Hematopoietic multipotent progenitor cell treated with erythropoietin and hydrocortisone succinate and interleukin-3 and kit ligand, for 15 days (in vitro differentiated cells): ENCODE results near the gene IFFO2.

ENCODE experiments used
- DNase-seq: peaks from one replicate; pipeline ENCODE4 v3.0.0-alpha.2; 2015; ENCODE audit warnings: low spot score

Gene IFFO2

DNA sequence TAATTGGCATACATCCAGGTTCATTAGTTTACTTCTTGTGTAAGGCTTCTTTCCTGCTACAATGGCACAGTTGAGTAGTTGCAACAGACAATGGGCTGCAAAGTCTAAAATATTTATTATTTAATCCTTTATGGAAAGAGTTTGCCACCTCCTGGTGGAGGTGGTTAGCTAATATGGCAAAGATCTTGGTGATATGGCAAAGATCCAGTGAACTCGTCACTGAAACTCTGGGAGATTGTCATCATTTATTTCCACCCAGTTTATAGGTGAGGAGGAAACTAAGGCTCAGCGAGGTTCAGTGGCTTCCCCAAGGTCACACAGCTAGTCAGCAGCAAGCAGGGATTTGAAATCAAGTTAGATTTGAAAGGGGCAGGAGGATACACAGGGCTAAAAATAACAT is 16.1 kb upstream of the IFFO2 start:
- no peak for DNase-seq

DNA sequence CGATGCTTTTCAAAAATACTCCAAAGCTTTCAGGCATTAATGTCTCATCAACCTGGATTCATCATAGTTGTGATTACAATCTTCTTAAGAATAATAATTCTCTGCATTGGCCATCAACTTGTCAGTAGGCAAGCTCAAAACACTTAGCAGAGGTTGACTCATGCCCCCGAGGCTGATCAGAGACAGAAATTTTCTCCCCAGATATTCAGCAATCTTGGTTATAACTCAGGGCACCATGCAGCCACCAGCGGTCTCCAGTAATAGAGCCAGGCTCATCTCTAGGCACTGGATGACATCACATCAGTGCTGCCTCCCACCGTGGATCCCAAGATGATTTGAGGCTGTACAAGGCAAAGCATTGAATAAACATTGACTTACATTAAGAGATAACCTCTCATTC is 14.3 kb upstream of the IFFO2 start:
- DNase-seq = no peak

DNA sequence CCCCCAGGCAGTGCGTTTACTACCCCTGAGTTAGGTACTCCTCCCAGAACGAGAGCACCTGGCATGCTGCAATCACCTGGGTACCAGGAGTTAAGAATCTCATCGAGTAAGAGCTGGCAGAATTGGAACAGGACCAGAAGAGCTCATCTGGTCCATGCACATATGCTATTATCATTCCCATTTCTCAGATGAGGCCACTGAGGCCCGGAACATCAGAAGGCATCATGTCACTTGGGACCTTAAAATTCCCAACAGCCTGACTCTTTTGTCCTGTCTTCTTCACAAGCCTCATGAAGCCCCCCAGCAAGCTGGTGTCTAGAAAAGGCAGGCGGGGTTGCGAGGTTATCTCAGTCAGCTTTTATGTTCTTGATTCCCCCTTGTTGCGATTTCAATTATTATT is 13.9 kb upstream of the IFFO2 start:
- no peak for DNase-seq

DNA sequence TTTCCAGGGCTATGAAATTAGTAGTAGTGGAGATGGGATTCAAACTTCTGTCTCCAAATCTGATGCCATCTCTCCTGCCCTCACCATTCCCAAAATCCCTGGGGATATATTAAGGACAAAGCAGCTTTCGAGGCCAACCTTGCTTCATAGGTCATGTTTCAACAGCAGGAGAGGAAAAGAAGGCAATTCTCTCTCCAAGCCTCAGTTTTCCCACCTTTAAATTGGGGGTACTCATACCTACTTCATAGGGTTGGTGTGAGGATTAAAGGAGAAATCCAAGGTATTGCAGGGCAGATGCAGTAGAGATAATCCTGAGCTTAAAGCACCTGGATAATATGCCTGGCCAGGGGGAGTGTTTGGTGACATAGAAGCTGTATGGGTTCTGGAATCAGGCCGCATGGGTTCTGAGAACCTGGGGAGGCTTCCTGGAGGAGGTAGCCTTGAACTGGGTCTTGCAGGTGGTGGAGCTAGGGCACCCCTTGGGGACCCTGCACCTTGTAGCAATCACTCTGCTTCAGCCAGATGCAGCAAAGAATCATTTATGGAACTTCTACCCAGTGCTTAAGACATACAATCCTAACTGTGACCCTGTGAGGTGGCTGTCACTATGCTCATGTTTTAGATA is 10.7 kb upstream of the IFFO2 start:
- DNase-seq = no peak

DNA sequence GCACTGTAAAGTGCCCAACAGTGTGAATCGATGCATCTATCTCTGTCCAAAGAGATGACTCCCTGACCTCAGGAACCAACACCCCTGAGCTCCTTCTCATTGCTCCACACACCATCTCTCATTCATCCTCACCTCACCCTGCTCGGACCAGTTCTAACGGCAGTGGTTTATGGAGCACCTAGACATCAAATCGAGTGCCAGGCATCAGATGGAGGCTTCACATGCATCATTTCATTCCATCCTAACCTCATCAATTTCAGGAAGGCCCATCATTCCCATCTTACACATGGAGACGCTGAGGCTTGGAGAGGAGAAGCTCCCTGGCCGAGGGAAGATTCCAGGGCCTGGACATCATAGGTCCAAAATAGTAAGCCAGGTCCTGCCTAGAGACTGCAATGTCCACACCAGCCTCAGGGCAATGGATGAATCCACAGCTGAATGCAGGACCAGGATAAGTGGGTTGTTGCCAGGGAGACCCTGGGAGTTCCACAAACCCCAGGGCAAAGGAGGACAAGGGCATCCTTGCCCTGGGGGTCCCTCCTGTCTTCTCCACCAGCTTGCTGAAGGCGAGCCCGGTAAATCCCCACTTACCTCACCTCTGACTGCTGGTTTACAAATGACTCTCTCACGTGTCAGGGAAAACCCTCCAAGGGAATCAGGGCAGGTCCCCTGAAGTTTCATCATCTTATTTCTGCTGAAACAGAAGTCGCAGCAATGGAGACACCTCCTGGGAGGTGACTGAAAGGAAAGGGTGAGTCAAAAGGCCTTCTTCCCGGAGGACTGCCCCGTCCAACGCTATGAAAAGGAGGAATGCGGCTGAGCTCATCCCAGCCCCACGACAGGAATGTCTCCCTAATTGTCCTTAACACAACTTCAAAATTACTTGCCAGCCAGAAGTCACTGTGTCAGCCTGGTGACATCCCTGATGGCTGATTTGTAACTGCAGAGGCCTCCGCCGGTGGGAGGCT is 9.0 kb upstream of the IFFO2 start:
- DNase-seq = no peak

DNA sequence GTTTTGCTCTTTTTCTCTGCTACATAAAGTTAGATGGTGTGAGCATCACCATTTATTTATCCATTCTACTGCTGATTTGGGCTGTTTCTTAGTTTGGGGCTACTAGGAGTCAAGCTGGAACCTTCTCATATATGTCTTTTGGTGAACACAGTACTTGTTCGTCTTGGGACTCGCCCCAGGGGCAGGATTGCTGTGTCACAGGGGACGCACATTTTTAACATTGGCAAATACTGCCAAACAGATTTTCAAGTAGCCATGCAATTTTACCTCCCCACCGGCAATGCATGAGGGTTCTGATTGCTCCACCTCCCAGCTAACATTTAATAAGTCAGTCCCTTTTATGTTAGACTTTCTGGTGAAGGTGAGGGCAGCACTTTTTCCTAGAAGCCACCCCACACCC is 7.5 kb upstream of the IFFO2 start:
- DNase-seq = no peak

DNA sequence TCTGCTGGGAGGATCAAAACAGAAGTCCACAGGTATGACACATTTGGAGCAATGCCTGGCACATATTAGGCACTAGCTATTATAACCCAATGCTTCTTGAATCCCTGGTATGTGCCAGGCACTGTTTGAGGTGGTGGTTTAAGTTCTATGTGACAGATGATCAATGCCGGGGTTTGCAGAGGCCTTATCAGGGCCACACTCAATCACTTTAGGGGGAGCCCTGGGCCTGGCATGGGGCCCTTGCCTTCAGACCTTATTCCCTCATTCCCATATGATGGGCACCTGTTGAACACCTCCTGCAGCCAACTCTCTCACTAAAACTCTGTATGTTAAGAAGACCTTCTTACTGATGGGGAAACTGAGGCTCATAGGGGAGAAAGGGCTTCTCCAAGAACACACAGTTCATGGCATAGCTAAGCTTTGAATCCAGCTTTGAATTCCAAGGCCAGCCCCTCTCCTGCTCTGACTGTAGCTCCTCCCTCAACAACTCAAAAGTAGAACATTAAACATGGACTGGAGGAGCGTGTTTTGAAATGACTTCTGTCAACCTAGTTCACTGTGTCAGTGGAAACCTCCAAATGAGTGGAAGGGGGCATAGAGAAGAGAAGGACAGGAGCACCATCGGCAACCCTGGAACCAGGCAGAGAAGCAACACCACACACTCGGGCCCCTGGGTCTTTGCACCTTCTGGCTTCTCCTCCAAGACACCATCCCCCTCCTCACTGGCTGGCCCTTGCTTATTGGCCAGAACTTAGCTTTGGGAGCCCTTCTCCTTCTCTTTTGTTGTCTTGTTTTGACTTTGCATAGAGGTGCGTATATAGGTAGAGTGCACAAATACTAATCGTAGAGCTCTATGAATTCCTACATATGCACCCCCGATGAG is 6.6 kb upstream of the IFFO2 start:
- no peak for DNase-seq

DNA sequence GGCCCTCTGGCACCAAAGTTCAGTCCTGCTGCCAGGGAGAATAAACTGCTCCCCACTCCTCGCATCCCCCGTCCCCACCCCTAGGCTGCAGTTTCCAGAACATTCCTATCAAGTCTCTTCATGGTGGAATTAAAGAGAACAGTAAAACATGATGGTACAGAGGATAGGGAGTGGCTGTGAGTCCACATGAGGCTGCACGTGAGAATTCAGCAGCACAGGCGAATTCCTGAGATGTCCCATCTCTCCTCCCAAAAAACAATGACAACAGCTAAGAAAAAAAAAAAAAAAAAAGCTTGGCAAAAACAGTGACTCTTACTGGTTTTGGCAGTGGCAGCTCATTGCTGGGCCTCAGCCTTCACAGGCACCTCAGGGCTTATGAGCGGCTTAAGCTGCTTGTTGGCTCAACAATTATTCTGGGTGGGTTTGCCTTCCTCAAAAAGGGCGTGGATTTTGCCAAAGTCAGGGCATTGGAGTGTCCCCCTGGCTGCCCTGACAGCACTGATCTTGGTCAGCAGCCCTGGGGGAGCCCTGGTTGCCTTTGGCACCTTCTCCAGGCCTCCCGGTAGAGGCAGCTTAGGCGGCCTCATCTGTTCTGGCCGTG is 5.7 kb upstream of the IFFO2 start:
- no peak for DNase-seq

DNA sequence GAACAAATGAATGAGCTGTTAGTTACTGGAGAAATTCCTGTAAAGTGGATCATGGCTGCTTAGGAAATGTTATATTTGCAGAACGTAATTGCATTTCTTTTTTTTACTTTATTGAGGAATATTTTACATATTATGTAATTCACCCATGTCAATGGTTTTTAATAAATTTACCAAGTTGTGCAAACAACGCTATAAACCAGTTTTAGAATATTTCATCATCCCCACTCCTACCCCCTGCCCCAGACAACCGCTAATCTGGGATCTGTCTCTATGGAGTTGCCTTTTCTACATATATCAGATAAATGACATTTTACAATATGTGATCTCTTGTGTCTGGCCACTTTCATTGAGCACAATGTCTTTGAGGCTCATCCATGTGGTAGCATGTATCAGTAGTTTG is 4.3 kb upstream of the IFFO2 start:
- DNase-seq = no peak

DNA sequence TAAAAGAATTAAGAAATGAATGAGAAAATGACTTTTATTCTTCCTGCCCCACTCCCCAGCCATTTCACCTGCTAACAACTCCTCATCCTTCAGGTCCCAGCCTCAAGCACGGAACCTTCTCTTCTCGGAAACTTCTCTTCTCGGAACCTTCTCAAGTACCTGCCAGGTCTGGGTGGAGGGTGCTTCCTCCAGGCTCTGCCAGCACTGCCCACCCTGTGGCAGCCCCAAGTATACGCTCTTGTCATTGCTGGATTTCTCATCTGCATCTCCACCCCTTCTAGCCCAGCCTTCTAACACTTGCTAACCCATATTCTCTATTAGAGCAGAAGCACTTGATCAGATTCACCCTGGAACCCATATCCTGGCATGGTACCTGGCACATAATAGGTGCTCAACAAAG is 3.9 kb upstream of the IFFO2 start:
- DNase-seq = no peak

DNA sequence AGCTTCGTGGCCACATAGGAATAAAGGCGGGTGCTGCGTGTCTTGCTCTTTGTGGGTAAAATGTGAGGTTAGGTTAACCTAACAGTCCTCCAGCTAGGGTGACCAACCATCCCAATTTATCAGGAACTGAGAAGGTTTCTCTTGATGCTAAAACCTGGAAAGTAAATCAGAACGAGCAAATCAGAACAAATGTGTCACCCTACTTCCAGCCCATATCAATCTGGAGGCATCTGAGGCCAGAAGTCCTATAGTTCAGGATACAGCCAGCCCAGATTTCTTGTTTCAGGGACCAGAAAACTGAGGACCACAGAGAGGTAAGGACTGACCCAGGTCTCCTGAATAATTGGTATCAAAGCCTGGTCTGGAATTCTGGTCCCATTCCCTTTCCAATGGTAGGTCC is 3.1 kb upstream of the IFFO2 start:
- DNase-seq = no peak

DNA sequence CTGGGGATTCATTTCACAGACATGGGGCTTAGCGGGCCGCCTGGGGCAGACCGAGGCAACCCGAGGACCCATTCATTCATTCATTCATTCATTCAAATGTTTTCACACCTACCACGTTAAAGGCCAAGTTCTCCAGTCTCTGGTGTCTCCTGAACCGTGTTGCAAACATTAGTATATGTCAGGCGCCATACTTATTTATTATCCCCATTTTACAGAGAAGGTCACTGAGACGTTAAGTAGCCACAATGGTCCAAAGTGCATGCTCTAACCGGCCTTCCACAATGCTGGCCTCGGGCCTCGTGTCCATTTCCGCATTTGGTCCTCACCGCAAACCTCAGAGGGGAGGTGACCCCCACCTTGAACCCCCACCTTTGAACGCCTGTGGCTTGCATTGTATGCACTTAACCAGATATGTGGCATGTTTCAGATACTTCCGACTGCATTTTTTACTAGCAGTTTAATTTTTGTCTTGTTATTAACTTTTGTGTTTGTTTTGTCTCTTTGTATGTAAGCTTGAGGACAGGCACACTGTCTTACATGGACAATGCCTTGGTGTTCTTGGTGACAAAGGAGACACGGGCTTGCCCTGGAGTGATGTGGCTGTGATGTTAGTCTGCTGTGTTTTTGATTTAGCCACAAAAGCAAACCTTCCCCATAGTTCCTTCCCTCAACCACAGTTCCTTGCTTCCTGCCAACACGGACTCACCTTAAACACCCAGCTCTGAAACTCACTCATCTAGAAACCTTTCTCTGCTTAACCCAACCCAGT is 1.2 kb upstream of the IFFO2 start:
- no peak for DNase-seq

DNA sequence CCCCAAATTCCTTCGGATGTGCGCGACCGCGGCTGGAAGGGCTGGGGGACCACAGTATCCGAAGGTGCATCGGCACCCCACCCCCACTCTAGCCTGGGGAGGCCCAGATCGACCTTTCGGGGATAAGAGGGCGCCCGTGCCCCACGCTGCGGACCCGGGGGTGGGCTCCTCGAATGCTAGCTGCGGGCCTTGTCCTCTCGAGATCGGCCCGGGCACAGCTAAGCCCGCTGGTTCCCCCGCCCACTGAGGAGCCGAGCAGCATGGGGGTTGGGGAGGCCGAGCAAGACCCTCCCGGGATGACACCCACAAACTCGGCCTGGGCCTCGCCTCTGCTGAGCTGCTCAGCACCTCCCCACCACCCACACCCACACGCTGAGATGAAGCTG is 653 bp upstream of the IFFO2 start:
- DNase-seq = no peak

DNA sequence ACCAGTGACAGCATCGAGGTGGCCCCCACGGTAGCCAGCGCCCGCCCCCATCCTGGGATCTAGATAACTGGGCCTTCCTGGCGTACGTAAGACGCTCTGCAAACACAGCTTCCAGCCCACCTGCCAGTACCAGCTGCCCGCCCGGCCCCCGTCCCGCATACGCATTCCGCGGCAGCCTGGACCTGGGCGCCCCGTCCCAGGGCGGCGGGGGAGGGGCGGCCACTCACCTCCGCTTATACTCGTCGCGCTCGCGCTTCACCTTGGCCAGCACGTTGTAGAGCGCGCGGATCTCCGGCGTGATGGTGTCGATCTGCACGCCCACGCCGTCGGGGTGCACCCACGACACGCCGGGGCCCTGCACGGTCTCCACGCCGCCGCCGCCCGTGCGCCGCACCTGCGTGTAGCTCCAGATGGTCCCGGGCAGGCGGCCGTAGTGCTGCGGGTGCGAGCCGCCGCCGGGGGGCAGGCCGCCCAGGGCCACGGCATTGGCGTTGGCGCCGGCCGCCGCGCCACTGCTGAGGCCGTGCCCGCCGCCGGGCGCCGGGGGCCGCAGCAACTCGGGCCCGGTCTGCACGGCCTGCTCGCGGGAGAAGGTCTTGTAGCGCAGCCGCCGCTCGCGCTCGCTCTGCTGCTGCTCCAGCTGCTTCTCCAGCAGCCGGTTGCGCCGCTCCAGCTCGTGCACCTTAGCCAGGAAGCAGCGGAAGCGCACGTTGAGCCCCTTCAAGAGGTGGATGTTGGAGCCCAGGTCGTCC is 859 bp downstream of the IFFO2 start:
- DNase-seq = no peak

DNA sequence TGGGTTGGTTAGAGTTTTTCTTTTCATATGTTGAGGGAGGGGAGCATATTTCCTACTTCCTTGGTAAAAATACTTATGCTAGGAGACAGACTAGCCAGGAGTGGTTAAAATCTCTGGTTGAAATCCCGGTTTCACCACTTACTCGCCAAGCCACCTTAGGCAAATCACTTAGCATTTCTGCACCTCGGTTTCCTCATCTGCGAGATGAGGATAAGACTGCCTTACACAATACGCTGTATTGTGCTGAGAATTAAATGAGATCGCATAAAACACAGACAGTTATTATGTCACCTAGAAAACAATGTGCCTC is 1.4 kb downstream of the IFFO2 start:
- DNase-seq = no peak

DNA sequence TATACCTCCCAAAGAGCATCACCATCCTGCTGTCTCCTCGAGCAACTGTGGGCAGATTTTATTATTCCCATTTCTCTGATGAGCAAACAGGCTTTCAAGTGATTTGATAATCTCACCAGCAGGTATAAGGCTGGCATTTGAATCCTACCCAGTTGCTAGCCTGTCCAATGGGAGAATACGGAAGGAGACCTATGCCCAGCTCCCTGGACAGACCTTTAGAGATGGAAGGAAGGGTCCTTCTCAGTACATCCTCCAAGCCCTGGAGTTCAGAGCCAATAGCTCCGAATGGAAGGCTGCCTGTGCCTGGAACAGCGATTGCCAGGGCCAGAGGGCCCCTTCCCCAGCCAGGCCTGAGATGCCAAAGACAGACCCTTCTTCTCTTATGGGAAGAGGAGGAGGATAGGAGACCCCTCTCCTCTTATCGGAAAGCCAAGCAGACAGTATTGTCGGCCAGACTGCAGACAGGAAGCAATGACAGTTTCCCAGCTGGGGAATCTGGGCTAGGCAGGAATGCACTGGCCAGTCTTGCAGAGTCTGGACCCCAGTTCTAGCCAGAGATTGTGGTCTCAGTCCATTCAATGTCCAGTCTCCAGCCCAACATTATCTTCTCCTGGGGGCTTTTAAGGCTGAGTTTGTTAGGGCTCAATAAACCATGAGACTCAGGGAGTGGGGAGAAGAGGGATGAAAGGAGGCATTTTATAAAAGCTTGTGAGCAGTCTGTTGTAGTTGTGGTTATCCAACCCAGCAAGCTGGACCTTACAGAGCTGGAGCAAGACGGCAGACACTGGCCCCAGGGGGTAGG is 2.0 kb downstream of the IFFO2 start:
- no peak for DNase-seq

DNA sequence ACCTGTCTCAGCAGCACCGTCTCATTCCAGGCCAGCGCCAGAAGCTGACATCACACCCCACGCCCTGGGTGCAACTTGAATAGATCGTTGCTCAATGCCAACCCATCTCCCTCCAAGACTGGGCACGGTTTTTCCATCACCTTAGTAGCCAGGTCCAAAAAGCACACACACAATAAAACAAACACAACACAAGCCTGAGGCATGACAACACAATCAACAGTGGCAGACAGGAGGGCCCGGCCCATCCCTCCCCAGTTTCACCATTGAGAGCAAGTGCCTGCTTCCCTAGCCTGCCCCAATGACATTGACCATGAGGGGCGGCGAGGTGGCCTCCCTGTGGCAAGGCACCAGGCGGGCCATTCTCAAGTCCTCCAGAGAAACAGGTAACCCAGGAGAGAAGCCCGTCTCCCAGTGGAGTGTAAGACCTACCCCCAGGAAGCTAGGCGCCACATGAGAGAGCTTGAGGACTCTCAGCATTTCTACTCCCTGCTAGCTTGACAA is 2.7 kb downstream of the IFFO2 start:
- no peak for DNase-seq

DNA sequence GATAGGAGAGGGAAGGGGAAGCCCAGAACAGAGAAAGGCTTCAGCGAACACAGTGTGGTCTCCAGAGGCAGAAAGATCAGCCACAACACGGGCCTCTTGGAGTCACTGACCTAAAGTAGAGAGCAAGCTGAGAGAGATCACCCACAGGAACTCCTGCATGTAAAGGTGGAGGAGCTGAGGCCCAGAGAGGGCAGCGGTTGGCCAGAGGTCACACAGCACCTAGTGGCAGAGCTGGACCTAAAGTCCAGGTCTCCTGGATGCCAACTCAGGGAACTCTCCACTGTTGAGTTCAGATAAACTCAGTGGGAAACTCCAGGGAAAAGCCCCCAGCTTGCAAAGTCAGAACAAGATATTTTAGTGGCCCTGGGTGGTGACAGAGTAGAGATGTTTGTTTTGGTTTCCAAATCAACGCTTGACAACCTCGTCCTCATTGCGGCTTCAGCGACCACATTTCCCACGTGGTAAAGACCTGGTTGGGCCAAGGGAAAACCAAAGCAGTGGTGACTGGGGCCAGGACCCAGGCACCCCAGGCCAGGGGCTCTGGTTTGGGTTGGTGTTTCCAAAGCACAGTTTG is 4.6 kb downstream of the IFFO2 start:
- no peak for DNase-seq

DNA sequence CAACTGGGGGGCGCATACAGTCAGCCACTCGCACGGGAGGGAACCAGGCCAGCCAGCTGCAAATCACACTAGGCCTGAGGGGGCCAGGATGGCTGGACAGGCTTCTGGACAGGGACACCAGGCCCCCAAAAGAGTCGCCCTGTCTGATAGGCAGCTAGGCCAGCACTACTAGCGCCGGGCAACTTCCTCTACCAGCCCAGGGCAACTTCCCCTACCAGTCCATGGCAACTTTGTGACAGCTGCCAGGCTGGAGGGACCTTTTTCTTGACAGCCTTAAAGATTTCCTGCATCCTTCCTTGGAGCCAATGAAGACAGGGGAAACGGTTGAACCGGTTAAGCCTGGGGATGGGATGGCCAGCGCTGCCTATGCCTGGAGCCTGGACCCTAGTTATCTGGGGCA is 5.1 kb downstream of the IFFO2 start:
- no peak for DNase-seq
